Measurements from ENCODE around the gene LRP4.

LRP4 gene

DNA sequence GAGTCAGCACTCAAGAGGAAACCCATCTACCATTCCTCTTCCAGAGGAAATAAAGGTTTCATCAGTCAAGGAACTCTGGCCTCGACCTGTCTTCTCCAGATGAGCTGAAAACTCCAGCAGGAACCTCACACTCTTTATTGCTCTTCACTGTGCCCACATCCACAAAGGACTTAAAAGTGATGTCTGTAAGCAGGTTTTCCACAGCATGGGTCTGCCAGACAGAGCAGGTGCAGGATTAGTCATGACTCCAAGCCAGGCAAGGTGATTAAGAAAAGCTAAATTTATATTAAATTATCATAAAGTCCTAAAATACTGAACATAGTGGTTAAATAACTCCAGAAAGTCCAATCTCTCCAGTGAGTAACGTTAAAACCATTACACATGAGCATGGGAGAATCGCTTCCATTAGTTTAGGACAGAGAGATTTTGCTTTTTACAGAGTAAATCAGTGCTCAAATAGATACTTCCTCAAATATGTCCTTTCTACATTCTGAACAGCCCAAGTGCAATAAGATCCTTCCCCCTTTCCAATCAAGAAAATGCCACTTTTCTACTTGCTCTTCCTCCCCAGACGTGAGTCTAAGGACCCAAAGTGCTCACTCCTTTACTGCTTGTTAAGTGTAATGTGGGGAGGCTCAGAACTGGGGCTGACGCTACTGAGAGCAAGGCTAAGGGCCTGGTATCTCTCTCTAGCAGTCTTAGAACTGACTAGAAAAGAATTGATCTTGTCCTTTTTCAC, 61.6 kb downstream of the LRP4 start:
- TF ChIP-seq, protein P1, sequence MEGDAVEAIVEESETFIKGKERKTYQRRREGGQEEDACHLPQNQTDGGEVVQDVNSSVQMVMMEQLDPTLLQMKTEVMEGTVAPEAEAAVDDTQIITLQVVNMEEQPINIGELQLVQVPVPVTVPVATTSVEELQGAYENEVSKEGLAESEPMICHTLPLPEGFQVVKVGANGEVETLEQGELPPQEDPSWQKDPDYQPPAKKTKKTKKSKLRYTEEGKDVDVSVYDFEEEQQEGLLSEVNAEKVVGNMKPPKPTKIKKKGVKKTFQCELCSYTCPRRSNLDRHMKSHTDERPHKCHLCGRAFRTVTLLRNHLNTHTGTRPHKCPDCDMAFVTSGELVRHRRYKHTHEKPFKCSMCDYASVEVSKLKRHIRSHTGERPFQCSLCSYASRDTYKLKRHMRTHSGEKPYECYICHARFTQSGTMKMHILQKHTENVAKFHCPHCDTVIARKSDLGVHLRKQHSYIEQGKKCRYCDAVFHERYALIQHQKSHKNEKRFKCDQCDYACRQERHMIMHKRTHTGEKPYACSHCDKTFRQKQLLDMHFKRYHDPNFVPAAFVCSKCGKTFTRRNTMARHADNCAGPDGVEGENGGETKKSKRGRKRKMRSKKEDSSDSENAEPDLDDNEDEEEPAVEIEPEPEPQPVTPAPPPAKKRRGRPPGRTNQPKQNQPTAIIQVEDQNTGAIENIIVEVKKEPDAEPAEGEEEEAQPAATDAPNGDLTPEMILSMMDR (IDR thresholded peaks at IDR 0.05; ENCODE audit: low read depth, low read length) = no peak
- H3K4me3 ChIP-seq (ENCODE audit: low read depth, low read length) = no peak overlapping the region

DNA sequence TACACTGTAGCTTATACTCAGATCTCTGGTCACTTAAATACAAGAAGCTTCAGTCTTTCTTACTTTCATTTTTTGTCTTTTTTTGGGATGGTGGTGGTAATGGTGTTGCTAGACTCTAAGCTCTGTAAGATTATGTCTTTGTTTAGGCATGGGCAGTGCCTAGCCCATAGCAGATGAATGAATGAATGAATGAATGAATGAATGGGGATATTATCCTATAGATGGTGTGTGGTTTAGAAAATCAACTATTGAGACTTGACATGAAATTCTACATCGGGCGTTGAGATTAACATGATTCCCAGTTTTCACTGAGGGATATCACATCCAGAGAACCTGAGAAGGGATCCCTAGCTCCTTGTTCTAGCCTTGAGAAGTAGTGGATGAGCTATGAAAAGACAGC, 62.5 kb downstream of the LRP4 start:
- TF ChIP-seq, protein P1 (IDR thresholded peaks at IDR 0.05; ENCODE audit: low read depth, low read length) = no peak

DNA sequence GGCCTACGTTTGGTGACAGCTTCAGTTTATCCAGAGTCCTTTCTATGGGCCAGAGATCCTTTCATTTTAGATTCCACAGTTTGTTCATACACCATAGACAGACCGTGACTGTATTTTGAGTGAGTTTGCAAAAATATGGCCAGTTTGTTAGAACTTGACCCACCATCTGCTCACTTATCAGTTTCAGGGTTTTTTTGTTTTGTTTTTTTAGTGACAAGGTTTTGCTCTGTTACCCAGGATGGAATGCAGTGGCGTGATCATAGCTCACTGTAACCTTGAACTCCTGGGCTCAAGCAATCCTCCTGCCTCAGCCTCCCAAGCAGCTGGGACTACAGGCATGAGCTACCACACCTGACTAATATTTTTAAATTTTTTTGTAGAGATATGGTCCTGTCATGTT, 63.2 kb downstream of the LRP4 start:
- no peak overlapping the region for H3K4me3 ChIP-seq (ENCODE audit: low read depth, low read length)

More for the DNA sequence above, 62.5 kb downstream of the LRP4 start:
- no peak overlapping the region for H3K4me3 ChIP-seq (ENCODE audit: low read depth, low read length)

DNA sequence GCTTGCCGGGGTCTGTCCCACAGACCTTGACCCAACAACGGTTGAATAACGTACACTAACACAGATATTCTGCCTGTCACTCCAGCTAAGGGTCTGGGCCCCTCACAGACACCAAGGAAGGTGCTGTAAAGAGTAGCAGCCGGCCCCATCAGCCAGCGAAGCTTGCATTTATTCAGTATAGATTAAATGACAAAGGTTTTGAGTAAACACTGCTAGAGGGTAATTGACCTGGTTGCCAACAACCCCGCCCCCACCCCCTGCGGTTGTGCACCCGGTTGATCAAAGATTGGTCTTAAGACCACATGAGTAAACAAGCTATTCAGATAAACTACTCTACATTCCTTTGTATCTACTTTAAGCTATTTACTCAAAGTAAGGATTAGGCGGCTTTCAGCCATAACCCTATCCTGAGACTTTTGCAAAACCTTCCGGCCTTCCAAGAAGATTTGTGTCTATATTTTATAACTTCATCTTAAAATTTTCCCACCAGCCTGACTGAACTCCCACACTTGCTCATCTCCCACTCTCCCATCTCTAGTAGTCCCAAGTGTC, 67.4 kb downstream of the LRP4 start:
- TF ChIP-seq, protein P1 (IDR thresholded peaks at IDR 0.05; ENCODE audit: low read depth, low read length) = no peak

More for the DNA sequence above, 63.2 kb downstream of the LRP4 start:
- TF ChIP-seq, protein P1 (IDR thresholded peaks at IDR 0.05; ENCODE audit: low read depth, low read length) = no peak

DNA sequence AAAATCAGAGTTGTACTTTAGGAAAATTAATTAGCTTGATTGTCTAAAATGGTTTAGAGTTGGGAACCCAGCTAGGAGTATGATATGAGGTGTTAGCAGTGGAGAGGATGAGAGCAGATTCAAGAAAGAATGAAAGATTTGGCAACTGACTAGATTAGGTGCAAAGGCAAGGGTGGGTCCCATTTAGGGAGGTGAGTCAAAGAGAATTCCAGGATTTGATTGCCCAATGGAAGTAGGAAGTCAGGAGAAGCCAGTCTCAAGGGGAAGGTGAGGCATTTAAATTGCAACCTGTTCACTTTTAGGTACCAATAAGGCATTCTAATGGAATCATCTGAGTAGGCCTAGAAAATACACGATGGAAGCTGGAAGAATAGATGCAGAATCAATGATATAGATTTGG, 68.7 kb downstream of the LRP4 start:
- TF ChIP-seq, protein P1 (IDR thresholded peaks at IDR 0.05; ENCODE audit: low read depth, low read length) = no peak
- H3K4me3 ChIP-seq (ENCODE audit: low read depth, low read length) = no peak overlapping the region

More for the DNA sequence above, 67.4 kb downstream of the LRP4 start:
- H3K4me3 ChIP-seq (ENCODE audit: low read depth, low read length) = no peak overlapping the region

DNA sequence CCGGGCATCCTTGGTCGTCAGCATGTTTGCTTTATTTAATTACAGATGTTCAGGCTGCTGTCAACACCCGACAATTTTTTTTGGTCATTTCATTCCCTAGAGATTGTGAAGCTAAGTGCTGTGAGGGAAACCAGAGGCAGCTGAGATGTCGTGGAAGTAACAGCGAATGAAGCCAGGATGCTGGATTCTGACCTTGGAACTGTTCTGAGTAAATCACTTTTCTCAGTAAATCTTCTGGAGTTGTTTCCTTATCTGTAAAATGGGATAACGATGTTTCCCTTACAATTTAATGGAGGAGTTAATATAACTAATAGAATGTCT, 71.9 kb downstream of the LRP4 start:
- TF ChIP-seq, protein P1 (IDR thresholded peaks at IDR 0.05; ENCODE audit: low read depth, low read length) = no peak
- H3K4me3 ChIP-seq (ENCODE audit: low read depth, low read length) = peak overlapping the region; percentile 93

DNA sequence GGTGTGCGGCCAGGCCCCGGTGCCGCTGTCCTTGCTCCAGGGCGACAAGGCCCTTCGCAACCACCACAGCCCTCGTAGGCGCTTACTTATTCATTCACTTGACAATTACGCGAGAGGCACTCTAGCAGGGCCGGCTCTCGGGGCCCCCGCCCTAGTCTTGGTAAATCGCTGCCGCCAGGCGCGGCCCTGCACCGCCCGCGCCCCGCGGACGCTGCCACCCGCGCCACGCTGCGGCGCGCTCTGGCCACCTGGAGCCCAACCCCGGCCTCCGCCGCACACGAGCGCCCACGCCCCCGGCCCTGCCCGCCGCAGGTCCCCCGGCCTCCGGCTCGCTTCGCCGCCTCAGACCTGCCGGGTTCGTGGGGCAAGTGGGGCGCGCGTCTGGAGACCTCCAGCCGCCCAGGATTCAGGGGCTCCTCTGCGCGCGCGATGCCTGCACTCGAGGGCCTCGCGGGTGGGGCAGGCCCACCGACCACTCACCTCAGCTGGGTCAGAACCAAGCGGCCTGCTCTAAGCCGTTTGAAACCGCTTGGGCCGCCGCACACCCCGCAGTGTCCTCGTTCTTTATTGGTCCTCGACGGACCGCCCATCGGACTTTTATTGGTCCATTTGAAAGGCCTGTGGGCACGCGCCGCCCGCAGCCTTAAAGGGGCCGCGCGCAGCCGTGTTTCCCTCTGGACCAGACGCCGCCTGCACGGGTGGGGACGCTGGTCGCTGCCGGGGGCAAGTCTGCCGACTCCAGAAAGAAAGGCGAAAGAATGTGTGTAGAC, 72.4 kb downstream of the LRP4 start, which contains the start of gene CKAP5:
Gene CKAP5, minus strand, starts transcription at position 541 of the 770 bp plus-strand sequence. CDS start 25,049 bp downstream, outside the sequence.
- TF ChIP-seq, protein P1 (IDR thresholded peaks at IDR 0.05; ENCODE audit: low read depth, low read length) = no peak
- H3K4me3 ChIP-seq (ENCODE audit: low read depth, low read length) = peak within 1 kb of the TSS; percentile 93
